Sigmoid colon (tissue), 7 donors: Measurements from ENCODE around the gene CRTC1. TPM values are rescaled to one million over a fixed set of nuclear protein-coding genes. Genes with fewer than 3 reads are reported as not detected.

Source experiments
- DNase-seq: peaks from one replicate; pipeline ENCODE4 v3.0.0-alpha.2; 2019
- H3K27ac ChIP-seq, 4 donors: fragments of 200-600 bp; sonication (generic); one replicate each; pipeline ENCODE4 v1.5.1; 2016 to 2019; ENCODE audit warnings: mild to moderate bottlenecking in 1 of 4
- H3K27me3 ChIP-seq, 3 donors: fragments of 200-600 bp; sonication (generic); one replicate each; pipeline ENCODE4 v1.5.1; 2019; ENCODE audit warnings: mild to moderate bottlenecking in 1 of 3
- H3K36me3 ChIP-seq, 4 donors: fragments of 200-600 bp; sonication (generic); one replicate each; pipeline ENCODE4 v1.5.1; 2016 to 2019
- H3K4me1 ChIP-seq, 4 donors: fragments of 200-600 bp; sonication (generic); one replicate each; pipeline ENCODE4 v1.5.1; 2017 to 2019
- H3K4me3 ChIP-seq, 4 donors: fragments of 200-600 bp; sonication (generic); one replicate each; pipeline ENCODE4 v1.5.1; 2017 to 2019; ENCODE audit warnings: mild to moderate bottlenecking in 2 of 4, moderate library complexity in 1 of 4
- H3K9me3 ChIP-seq, 4 donors: fragments of 200-600 bp in 3 of 4; sonication (generic) in 3 of 4; one replicate each; pipeline versions ENCODE4 v1.5.1 to v1.6.1; 2013 to 2019
- EP300 ChIP-seq, 4 donors: sonication (generic); formaldehyde crosslinking; IDR thresholded peaks; one replicate each; pipeline ENCODE4 v1.6.1; 2017; ENCODE audit warnings: antibody characterized with exemption in 4 of 4
- POLR2A ChIP-seq, 2 donors: fragments of 450-650 bp; IDR thresholded peaks; one replicate each; pipeline ENCODE4 v1.6.1; 2016; ENCODE audit warnings: antibody characterized with exemption in 2 of 2, mild to moderate bottlenecking in 2 of 2, moderate library complexity in 2 of 2
- POLR2AphosphoS5 ChIP-seq, 4 donors: sonication (generic); formaldehyde crosslinking; IDR thresholded peaks; one replicate each; pipeline ENCODE4 v1.6.1; 2017; ENCODE audit warnings: antibody characterized with exemption in 4 of 4
- WGBS, 2 donors: extraction: QIAGEN DNeasy Blood & Tissue Kit; methylation state at CpG; one replicate each; pipeline ENCODE4 v1.1.7; 2013; 5-methylcytosine and 5-hydroxymethylcytosine counted together
- intact Hi-C: fragments of 100-400 bp; cut with DNase I; formaldehyde crosslinking; loops from one replicate; pipeline ENCODE4 v1.15.1; 2023
- polyA plus RNA-seq, 3 donors: library from polyadenylated mRNA; stranded (reverse); fragments of 200-250 nt; gene quantifications; one replicate each; pipeline ENCODE4 v1.2.3, GENCODE V29; 2013
- total RNA-seq, 4 donors: library from RNA; depleted of rRNA; stranded (reverse); fragments of >200 nt; gene quantifications; one replicate each; pipeline ENCODE4 v1.1.0, GENCODE V29; 2016
- TF ChIP-seq, protein P1 (sequence below), 4 experiments: fragments of 450-650 bp in 3 of 4; fragments of 200-600 bp in 1 of 4; IDR thresholded peaks; one replicate each; pipeline ENCODE4 v1.5.1; 2016 to 2019; ENCODE audit warnings: antibody characterized with exemption in 4 of 4, mild to moderate bottlenecking in 3 of 4, moderate library complexity in 2 of 4
- donor health status: healthy with polysubstance abuse.
- donor health status: Bipolar disorder and iron deficiency.
- donor health status: healthy.

Gene CRTC1
- total and polyA plus RNA-seq, 7 donors: 2.5 to 8.9 (median 3.6) TPM

DNA sequence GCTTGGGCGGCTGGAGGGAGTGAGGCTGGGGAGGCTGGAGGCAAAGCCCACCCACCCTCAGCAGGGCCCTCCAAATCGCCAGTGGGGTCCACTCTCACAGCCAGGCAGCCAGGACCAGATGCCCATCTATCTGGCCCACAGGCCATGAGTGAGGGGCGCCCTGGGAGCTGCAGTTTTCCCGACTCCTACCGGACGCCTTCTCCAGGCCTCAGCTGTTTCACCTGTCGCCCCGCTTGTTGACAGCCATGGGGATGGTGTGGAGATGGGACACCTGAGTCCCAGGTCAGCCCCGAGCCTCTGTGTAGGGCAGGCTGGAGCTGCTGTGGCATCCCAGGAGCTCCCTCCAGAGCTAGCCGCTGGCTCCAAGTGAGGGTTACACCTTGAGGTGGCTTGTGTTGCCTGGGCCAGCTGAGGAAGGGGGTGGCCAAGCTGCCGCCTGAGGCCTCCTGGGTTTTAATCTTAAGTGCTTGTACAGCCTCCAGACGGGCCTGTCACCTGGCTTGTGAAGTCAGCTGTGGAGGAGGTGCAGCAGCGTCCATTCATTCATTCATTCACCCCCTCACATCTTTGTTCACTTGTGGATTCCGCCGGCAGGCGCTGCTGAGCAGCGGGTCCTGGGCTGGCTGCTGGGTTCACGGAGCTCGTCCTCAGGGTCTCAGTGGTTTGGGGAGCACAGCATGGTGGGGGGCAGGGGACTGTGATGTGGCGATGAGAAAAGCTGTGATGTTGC is 55.6 kb downstream of the CRTC1 start:
- H3K27me3 ChIP-seq: no peaks in the 10 kb centered on the region
- no peak overlapping the region for H3K27ac ChIP-seq
- no peak overlapping the region for H3K4me3 ChIP-seq
- intact Hi-C loops: no loop called here
- H3K4me1 ChIP-seq: peaks cover 0 to 36% (median 22%) of the 10 kb centered on the region in 4 donors
- no peak for DNase-seq
- WGBS, 2 donors: 95 to 96% methylated on average over 20 of the region's 20 CpGs
- H3K9me3 ChIP-seq: no peaks in the 10 kb centered on the region
- H3K36me3 ChIP-seq: no peaks in the 10 kb centered on the region
- TF ChIP-seq EP300 (IDR thresholded peaks at IDR 0.05) (no peak), POLR2AphosphoS5 (IDR thresholded peaks at IDR 0.05) (no peak), POLR2A (IDR thresholded peaks at IDR 0.05) (no peak)
- TF ChIP-seq, protein P1, sequence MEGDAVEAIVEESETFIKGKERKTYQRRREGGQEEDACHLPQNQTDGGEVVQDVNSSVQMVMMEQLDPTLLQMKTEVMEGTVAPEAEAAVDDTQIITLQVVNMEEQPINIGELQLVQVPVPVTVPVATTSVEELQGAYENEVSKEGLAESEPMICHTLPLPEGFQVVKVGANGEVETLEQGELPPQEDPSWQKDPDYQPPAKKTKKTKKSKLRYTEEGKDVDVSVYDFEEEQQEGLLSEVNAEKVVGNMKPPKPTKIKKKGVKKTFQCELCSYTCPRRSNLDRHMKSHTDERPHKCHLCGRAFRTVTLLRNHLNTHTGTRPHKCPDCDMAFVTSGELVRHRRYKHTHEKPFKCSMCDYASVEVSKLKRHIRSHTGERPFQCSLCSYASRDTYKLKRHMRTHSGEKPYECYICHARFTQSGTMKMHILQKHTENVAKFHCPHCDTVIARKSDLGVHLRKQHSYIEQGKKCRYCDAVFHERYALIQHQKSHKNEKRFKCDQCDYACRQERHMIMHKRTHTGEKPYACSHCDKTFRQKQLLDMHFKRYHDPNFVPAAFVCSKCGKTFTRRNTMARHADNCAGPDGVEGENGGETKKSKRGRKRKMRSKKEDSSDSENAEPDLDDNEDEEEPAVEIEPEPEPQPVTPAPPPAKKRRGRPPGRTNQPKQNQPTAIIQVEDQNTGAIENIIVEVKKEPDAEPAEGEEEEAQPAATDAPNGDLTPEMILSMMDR (IDR thresholded peaks at IDR 0.05): no peak

DNA sequence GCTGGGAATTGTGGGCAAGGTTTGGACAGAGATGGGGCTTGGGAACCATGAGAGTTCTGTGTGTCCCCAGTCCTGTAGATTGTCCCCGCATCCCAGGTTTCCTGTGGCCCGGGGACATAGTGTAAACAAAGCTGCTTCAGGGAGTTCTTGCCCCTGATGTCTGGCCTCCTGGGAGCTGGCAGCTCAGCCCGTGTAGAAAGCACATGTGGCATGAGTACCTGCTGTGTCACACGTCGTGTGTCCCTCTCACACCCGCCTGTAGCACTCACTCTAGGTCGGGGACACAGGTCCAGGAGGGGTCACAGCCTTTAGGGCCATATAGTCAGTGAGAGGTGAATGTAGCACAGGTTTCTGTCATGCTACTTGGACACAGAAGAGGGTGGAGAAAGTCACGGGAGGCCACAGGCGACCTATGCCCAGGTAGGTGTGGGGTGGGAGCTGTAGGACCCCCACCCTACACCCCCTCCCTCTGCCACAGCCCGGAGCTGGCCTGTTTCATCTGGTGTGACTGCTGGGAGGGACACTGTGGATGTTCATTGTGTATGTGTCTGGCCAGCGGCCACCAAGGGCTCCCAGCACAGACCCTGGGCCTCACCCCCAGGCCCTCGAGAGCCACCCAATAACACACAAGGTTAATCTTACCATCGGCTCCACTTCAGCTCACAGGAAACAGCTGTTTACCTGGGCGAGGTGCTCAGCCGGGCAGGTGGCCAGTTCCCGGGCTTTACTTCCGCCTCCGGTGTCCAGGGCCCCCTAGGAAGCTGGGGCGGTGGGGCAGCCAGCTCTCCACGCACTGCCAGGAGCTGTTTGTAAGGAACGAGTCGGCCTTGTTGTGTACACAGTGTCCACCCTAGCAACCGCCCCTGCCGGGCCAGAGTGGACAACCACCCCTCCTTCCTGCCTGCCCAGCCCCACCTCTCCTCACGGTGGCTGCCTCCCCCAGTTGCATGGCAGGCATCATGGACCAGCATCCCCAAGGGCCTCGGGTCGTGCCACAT is 57.9 kb downstream of the CRTC1 start:
- H3K4me1 ChIP-seq: peaks cover 0 to 15% (median 12%) of the 10 kb centered on the region in 4 donors
- H3K27ac ChIP-seq: no peak overlapping the region
- no peak for DNase-seq
- H3K9me3 ChIP-seq: no peaks in the 10 kb centered on the region
- intact Hi-C loops: no loop called here
- no peak overlapping the region for H3K4me3 ChIP-seq
- H3K27me3 ChIP-seq: no peaks in the 10 kb centered on the region
- H3K36me3 ChIP-seq: no peaks in the 10 kb centered on the region
- whole genome bisulfite sequencing, 2 donors: 20 to 65% methylated on average over 27 of the region's 27 CpGs
- TF ChIP-seq EP300 (IDR thresholded peaks at IDR 0.05): no peak
- no peak for TF ChIP-seq POLR2AphosphoS5 (IDR thresholded peaks at IDR 0.05)

DNA sequence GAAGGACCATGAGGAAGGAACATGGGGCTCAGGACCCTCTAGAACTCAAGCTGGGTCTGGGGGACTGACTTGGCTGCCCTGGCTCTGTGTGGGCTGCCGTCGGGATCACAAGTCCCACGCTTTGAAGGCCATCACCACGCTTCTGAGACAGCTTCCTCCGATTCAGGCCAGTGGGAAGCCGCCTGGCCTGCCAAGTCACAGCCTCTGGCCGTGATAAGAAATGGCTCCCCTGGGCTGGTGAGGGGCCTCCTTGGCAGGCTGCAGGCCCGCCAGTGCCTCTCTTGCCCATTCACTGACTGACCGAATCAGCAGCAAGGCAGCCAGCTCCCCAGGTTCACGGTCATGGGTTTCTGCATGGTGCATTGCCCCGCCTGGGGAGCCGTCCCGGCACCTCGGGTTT is 58.8 kb downstream of the CRTC1 start:
- H3K4me1 ChIP-seq: peaks cover 0 to 15% (median 12%) of the 10 kb centered on the region in 4 donors
- no peaks in the 10 kb centered on the region for H3K27me3 ChIP-seq
- no peaks in the 10 kb centered on the region for H3K9me3 ChIP-seq
- WGBS, 2 donors: 94 to 96% methylated on average over 14 of the region's 14 CpGs
- no peak overlapping the region for H3K4me3 ChIP-seq
- intact Hi-C loops: no loop called here
- no peak overlapping the region for H3K27ac ChIP-seq
- DNase-seq: no peak
- no peaks in the 10 kb centered on the region for H3K36me3 ChIP-seq
- TF ChIP-seq POLR2AphosphoS5 (IDR thresholded peaks at IDR 0.05): no peak
- TF ChIP-seq POLR2A (IDR thresholded peaks at IDR 0.05): no peak
- TF ChIP-seq, protein P1 (IDR thresholded peaks at IDR 0.05): no peak
- TF ChIP-seq EP300 (IDR thresholded peaks at IDR 0.05): no peak

DNA sequence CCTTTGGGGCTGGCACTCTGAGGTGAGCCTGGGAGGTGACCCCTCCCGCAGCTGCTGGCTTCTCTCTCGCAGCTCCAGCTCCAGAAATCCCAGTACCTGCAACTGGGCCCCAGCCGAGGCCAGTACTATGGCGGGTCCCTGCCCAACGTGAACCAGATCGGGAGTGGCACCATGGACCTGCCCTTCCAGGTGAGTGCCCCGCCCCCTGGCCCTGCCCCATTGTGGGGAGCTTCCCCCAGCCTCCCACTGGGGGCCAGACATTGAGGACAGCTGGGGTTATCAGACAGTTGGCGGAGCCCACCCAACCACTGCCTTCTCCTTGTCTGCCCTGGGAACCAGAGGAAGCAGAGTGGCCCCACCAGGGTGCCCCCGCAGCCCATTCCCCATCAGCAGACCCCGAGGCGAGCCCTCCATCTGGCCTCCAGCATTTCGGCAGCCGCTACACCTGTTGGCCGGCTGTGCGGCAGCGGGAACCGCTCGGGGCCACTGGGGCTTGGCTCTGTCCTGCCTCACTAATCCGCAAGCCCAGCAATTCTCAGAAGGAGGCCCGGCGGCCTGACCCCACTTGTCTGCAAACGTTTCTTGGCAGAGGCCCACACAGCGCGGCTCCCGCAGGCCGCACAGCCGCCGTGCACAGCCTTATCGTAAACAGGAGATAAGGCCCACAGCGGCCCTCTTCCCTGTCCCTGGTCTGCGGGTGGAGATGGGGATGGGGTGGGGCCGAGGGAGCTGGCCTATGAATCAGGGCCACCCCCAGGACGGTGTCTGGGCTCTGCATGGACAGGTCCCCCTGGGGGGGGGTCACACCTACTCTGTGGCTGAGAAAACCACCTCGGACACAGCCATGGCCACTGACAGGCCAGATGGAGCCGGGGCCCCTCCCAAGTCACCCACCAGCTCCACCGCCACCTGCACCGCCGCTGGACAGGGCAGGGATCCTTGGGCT is 59.6 kb downstream of the CRTC1 start:
- H3K27ac ChIP-seq: no peak overlapping the region
- intact Hi-C loops: no loop called here
- TF ChIP-seq POLR2AphosphoS5 (IDR thresholded peaks at IDR 0.05): no peak
- no peak for TF ChIP-seq POLR2A (IDR thresholded peaks at IDR 0.05)
- TF ChIP-seq, protein P1 (IDR thresholded peaks at IDR 0.05): no peak
- no peak for TF ChIP-seq EP300 (IDR thresholded peaks at IDR 0.05)
- no peaks in the 10 kb centered on the region for H3K9me3 ChIP-seq
- WGBS, 2 donors: 19 to 65% methylated on average over 38 of the region's 38 CpGs
- H3K27me3 ChIP-seq: no peaks in the 10 kb centered on the region
- no peak overlapping the region for H3K4me3 ChIP-seq
- no peaks in the 10 kb centered on the region for H3K36me3 ChIP-seq
- no peak for DNase-seq
- H3K4me1 ChIP-seq: peaks cover 0 to 15% (median 12%) of the 10 kb centered on the region in 4 donors
